ENCODE measurements around the gene FKBP11. TPM values are rescaled to one million over a fixed set of nuclear protein-coding genes. Genes with fewer than 3 reads are reported as not detected.

Gene FKBP11
- total RNA-seq, 6 donors from 2014 or later = 9.4 to 31.9 (median 19.3) TPM

GRCh38 chr12:48956279-48957140 is 31.2 kb upstream of the FKBP11 start:
- H3K27ac ChIP-seq = peak overlapping the region; percentile 78 to 96 (median 91)
- ATAC-seq (ENCODE audit: low FRiP score in 2 of 2) (peak; percentile 93 to 94), DNase-seq (peak; percentile 83 to 92)
- peaks cover 25 to 27% (median 27%) of the 10 kb centered on the region in 4 donors for H3K4me1 ChIP-seq
- H3K36me3 ChIP-seq = peaks cover 0 to 33% (median 0%) of the 10 kb centered on the region in 4 donors
- TF ChIP-seq EP300 (IDR thresholded peaks at IDR 0.05) = peak in 3 of 4 donors; percentile 25 to 35 (median 31)
- TF ChIP-seq POLR2AphosphoS5 (IDR thresholded peaks at IDR 0.05) = peak; percentile 53 to 57
- peak in 2 of 6 experiments; percentile 16 to 23 for TF ChIP-seq CTCF (IDR thresholded peaks at IDR 0.05)
- TF ChIP-seq POLR2A (IDR thresholded peaks at IDR 0.05) = peak in 1 of 4 donors; percentile 36
- WGBS, 2 donors = 0% methylated on average over 27 to 28 of the region's 29 CpGs
- H3K4me3 ChIP-seq = peak overlapping the region; percentile 71 to 100 (median 98)
- no peaks in the 10 kb centered on the region for H3K27me3 ChIP-seq
- H3K9me3 ChIP-seq = no peaks in the 10 kb centered on the region

GRCh38 chr12:48954841-48955501 is 29.7 kb upstream of the FKBP11 start:
- H3K4me3 ChIP-seq = no peak overlapping the region
- peaks cover 0 to 43% (median 1%) of the 10 kb centered on the region in 4 donors for H3K36me3 ChIP-seq
- no peaks in the 10 kb centered on the region for H3K9me3 ChIP-seq
- no peaks in the 10 kb centered on the region for H3K27me3 ChIP-seq
- peak overlapping the region in 3 of 4 donors; percentile 78 to 96 (median 90) for H3K27ac ChIP-seq
- ATAC-seq (ENCODE audit: low FRiP score in 2 of 2) = no peak
- 42 to 46% methylated on average over 3 of the region's 3 CpGs for WGBS, 2 donors
- peaks cover 25 to 27% (median 27%) of the 10 kb centered on the region in 4 donors for H3K4me1 ChIP-seq
- peak in 1 of 2 donors; percentile 38 for DNase-seq
- TF ChIP-seq CTCF (IDR thresholded peaks at IDR 0.05) = no peak
- TF ChIP-seq POLR2A (IDR thresholded peaks at IDR 0.05) = no peak
- no peak for TF ChIP-seq EP300 (IDR thresholded peaks at IDR 0.05)
- TF ChIP-seq POLR2AphosphoS5 (IDR thresholded peaks at IDR 0.05) = no peak

GRCh38 chr12:48954061-48954460 is 28.8 kb upstream of the FKBP11 start:
- Histone ChIP-seq H3K4me3 (no peak overlapping the region), H3K27me3 (no peaks in the 10 kb centered on the region), H3K36me3 (peaks cover 0 to 48% (median 5%) of the 10 kb centered on the region in 4 donors), H3K9me3 (no peaks in the 10 kb centered on the region), H3K4me1 (peaks cover 25 to 27% (median 27%) of the 10 kb centered on the region in 4 donors), H3K27ac (no peak overlapping the region)
- no peak for ATAC-seq (ENCODE audit: low FRiP score in 2 of 2)
- 97 to 98% methylated on average over 3 of the region's 3 CpGs for WGBS, 2 donors
- no peak for DNase-seq
- TF ChIP-seq POLR2AphosphoS5 (IDR thresholded peaks at IDR 0.05) (no peak), EP300 (IDR thresholded peaks at IDR 0.05) (no peak), CTCF (IDR thresholded peaks at IDR 0.05) (no peak), POLR2A (IDR thresholded peaks at IDR 0.05) (no peak)

GRCh38 chr12:48952691-48953090 is 27.4 kb upstream of the FKBP11 start:
- Histone ChIP-seq H3K9me3 (no peaks in the 10 kb centered on the region), H3K4me1 (peaks cover 19 to 24% (median 21%) of the 10 kb centered on the region in 4 donors), H3K4me3 (no peak overlapping the region), H3K27ac (no peak overlapping the region), H3K27me3 (no peaks in the 10 kb centered on the region), H3K36me3 (peaks cover 0 to 48% (median 5%) of the 10 kb centered on the region in 4 donors)
- 86 to 93% methylated on average over 4 of the region's 4 CpGs for WGBS, 2 donors
- TF ChIP-seq POLR2A (IDR thresholded peaks at IDR 0.05) = no peak
- TF ChIP-seq EP300 (IDR thresholded peaks at IDR 0.05) = no peak
- TF ChIP-seq CTCF (IDR thresholded peaks at IDR 0.05) = no peak
- TF ChIP-seq POLR2AphosphoS5 (IDR thresholded peaks at IDR 0.05) = no peak
- no peak for DNase-seq
- no peak for ATAC-seq (ENCODE audit: low FRiP score in 2 of 2)
